A549 (cell line): ENCODE data around the gene PTGER2. TPM values are rescaled to one million over a fixed set of nuclear protein-coding genes. Genes with fewer than 3 reads are reported as not detected.

Experiments
- ATAC-seq, 2 experiments: fragments of 200-7000 bp in 1 of 2; fragments of >200 bp in 1 of 2; cut with Nextera tagmentation in 1 of 2; cut with Tn5 transposase in 1 of 2; 3 replicates each; pipeline versions ENCODE4 v1.8.0 to v1.9.1; 2018 to 2020; ENCODE audit warnings: mild to moderate bottlenecking in 1 of 2, moderate library complexity in 1 of 2
- CTCF ChIA-PET: fragments of 300-600 bp; sonication (Branson Sonifier 250); formaldehyde crosslinking; extraction: SDS; loops from one replicate; lab custom pipeline; 2021; ENCODE audit warnings: antibody characterized with exemption, inconsistent platforms; lab: Yijun Ruan, JAX
- POLR2A ChIA-PET: fragments of 350-600 bp; formaldehyde crosslinking; extraction: SDS; loops from one replicate; lab custom pipeline; 2021; ENCODE audit warnings: antibody characterized with exemption, inconsistent platforms; lab: Yijun Ruan, JAX
- DNase-seq, 2 experiments: peaks; one replicate each; pipeline versions ENCODE4 v3.0.0 to v3.0.0-alpha.2; 2011 to 2016; ENCODE audit warnings: low read depth in 1 of 2, low spot score in 1 of 2
- FAIRE-seq: peaks from 2 replicates; lab custom pipeline; 2011; peaks lifted over from hg19 to GRCh38; lab: Jason Lieb, UNC
- H3K27ac ChIP-seq, 2 experiments: fragments of >200 bp; sonication (Bioruptor Twin); formaldehyde crosslinking; 3 replicates each; pipeline ENCODE4 v1.5.1; 2016 to 2017
- H3K4me1 ChIP-seq: fragments of >200 bp; sonication (Bioruptor Twin); formaldehyde crosslinking; 3 replicates; pipeline ENCODE4 v1.6.1; 2016
- H3K4me2 ChIP-seq: fragments of >200 bp; sonication (Bioruptor Twin); formaldehyde crosslinking; 3 replicates; pipeline ENCODE4 v1.6.1; 2016
- H3K4me3 ChIP-seq: fragments of >200 bp; sonication (Bioruptor Twin); formaldehyde crosslinking; 3 replicates; pipeline ENCODE4 v1.5.1; 2016
- H3K9me3 ChIP-seq: fragments of >200 bp; sonication (Bioruptor Twin); formaldehyde crosslinking; 3 replicates; pipeline ENCODE4 v1.6.1; 2016
- ATOH8 ChIP-seq: fragments of 250-450 bp; sonication (Bioruptor Pico); IDR thresholded peaks from 2 replicates; pipeline ENCODE4 v1.5.0; 2020; ENCODE audit warnings: low read depth, mild to moderate bottlenecking, moderate library complexity
- CEBPB ChIP-seq, 2 experiments: fragments of >200 bp in 1 of 2; sonication (Bioruptor Twin) in 1 of 2; formaldehyde crosslinking in 1 of 2; IDR thresholded peaks; 2 replicates each; pipeline ENCODE4 v1.6.1; 2012 to 2016
- CHD2 ChIP-seq: fragments of 150-350 bp; IDR thresholded peaks from 2 replicates; pipeline ENCODE4 v1.6.1; 2014; ENCODE audit warnings: low read length; ENCODE audit not compliant: partially characterized antibody
- ELK1 ChIP-seq: fragments of 150-350 bp; IDR thresholded peaks from 2 replicates; pipeline ENCODE4 v1.6.1; 2014; ENCODE audit warnings: low read depth, mild to moderate bottlenecking, low read length
- ESRRA ChIP-seq: fragments of 150-350 bp; IDR thresholded peaks from 2 replicates; pipeline ENCODE4 v1.6.1; 2014; ENCODE audit warnings: mild to moderate bottlenecking, low read length, borderline replicate concordance
- FOSB ChIP-seq: fragments of 250-450 bp; sonication (Bioruptor Pico); IDR thresholded peaks from 2 replicates; pipeline ENCODE4 v1.5.0; 2020; ENCODE audit warnings: mild to moderate bottlenecking, moderate library complexity
- FOXS1 ChIP-seq: fragments of 250-450 bp; sonication (Bioruptor Pico); IDR thresholded peaks from 2 replicates; pipeline ENCODE4 v1.5.0; 2020; ENCODE audit warnings: mild to moderate bottlenecking, moderate library complexity
- HMGXB4 ChIP-seq: fragments of 250-450 bp; sonication (Bioruptor Pico); IDR thresholded peaks from 2 replicates; pipeline ENCODE4 v1.5.0; 2021; ENCODE audit warnings: mild to moderate bottlenecking, moderate library complexity, borderline replicate concordance
- KDM5A ChIP-seq: fragments of 200-600 bp; sonication (generic); IDR thresholded peaks from 2 replicates; pipeline ENCODE4 v1.6.1; 2016; ENCODE audit warnings: antibody characterized with exemption, mild to moderate bottlenecking
- RCOR1 ChIP-seq: fragments of 150-350 bp; IDR thresholded peaks from 2 replicates; pipeline ENCODE4 v1.6.1; 2014; ENCODE audit warnings: antibody characterized with exemption, low read length, low read depth
- SMC3 ChIP-seq: fragments of >200 bp; sonication (Bioruptor Twin); formaldehyde crosslinking; IDR thresholded peaks from 3 replicates; pipeline ENCODE4 v1.6.1; 2018; ENCODE audit warnings: inconsistent platforms
- TP53 ChIP-seq: fragments of 250-450 bp; sonication (Bioruptor Pico); IDR thresholded peaks from 2 replicates; pipeline ENCODE4 v1.5.0; 2021; ENCODE audit warnings: mild to moderate bottlenecking, moderate library complexity
- ZFP36 ChIP-seq: fragments of 450-650 bp; IDR thresholded peaks from 2 replicates; pipeline ENCODE4 v1.6.1; 2014; ENCODE audit warnings: borderline replicate concordance; ENCODE audit not compliant: partially characterized antibody
- ZNF302 ChIP-seq: fragments of 250-450 bp; sonication (Bioruptor Pico); IDR thresholded peaks from 2 replicates; pipeline ENCODE4 v1.9.0; 2021; ENCODE audit warnings: inconsistent platforms, mild to moderate bottlenecking, moderate library complexity
- WGBS: methylation state at CpG from one replicate; pipeline ENCODE4 v1.1.6; 2017; ENCODE audit errors: missing lambda C conversion rate; 5-methylcytosine and 5-hydroxymethylcytosine counted together
- polyA plus RNA-seq, 4 experiments: library from polyadenylated mRNA; depleted of rRNA in 3 of 4; stranded (reverse); fragments of >200 nt; fragmentation: RNase III in 1 of 4; extraction: RNeasy Plus Mini Kit Qiagen cat#74134 plus additional on column Dnase treatment in 1 of 4; gene quantifications; 2 replicates in 3 of 4; 3 replicates in 1 of 4; pipeline ENCODE4 v1.2.3, GENCODE V29; 2011 to 2017
- TF ChIP-seq, protein P1 (sequence below): IDR thresholded peaks from 2 replicates; pipeline ENCODE4 v1.6.1; 2012; ENCODE audit warnings: low read depth, borderline replicate concordance
- TF ChIP-seq, protein P2 (sequence below): IDR thresholded peaks from 2 replicates; pipeline ENCODE4 v1.6.1; 2012

Gene PTGER2
- polyA plus RNA-seq, 2 of the 4 experiments (the other 2 are of a cell fraction): 0.74 to 1.2 TPM

DNA sequence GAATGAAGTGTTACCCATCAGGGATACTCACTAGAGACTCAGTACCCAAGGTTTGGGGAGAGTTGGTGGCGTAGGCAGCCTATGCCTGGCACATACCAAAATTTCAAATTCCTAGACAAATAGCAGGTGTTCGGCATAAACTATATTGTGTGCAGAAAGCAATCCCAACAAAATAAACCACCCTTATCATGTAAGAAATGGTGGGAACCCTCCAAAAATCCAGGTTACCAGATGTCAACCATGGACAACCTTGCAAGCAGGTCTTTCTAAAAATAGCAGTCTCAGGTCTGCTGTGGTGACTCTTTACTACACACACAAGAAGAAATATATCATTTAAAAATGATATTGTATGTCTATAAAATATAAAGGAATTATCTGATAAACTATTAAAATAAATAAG lies 17.7 kb upstream of the PTGER2 start:
- DNase-seq (no peak), ATAC-seq (no peak), FAIRE-seq (no peak)
- Histone ChIP-seq H3K4me2 (no peak overlapping the region), H3K9me3 (no peaks in the 10 kb centered on the region), H3K27ac (no peak overlapping the region), H3K4me1 (no peaks in the 10 kb centered on the region), H3K4me3 (no peak overlapping the region)
- TF ChIP-seq ZNF302 (CRISPR knock-in tag) (no peak), CEBPB (IDR thresholded peaks at IDR 0.05) (no peak), ELK1 (no peak), ATOH8 (no peak), ESRRA (no peak), SMC3 (no peak), HMGXB4 (CRISPR knock-in tag) (no peak), FOSB (CRISPR knock-in tag) (no peak), TP53 (CRISPR knock-in tag) (no peak), ZFP36 (no peak)
- TF ChIP-seq, protein P1, sequence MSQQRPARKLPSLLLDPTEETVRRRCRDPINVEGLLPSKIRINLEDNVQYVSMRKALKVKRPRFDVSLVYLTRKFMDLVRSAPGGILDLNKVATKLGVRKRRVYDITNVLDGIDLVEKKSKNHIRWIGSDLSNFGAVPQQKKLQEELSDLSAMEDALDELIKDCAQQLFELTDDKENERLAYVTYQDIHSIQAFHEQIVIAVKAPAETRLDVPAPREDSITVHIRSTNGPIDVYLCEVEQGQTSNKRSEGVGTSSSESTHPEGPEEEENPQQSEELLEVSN: no peak
- TF ChIP-seq, protein P2, sequence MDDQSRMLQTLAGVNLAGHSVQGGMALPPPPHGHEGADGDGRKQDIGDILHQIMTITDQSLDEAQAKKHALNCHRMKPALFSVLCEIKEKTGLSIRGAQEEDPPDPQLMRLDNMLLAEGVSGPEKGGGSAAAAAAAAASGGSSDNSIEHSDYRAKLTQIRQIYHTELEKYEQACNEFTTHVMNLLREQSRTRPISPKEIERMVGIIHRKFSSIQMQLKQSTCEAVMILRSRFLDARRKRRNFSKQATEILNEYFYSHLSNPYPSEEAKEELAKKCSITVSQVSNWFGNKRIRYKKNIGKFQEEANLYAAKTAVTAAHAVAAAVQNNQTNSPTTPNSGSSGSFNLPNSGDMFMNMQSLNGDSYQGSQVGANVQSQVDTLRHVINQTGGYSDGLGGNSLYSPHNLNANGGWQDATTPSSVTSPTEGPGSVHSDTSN: no peak
- POLR2A ChIA-PET: no interaction called here
- CTCF ChIA-PET: no interaction called here
- WGBS: 87% methylated on average over 2 of the region's 2 CpGs

DNA sequence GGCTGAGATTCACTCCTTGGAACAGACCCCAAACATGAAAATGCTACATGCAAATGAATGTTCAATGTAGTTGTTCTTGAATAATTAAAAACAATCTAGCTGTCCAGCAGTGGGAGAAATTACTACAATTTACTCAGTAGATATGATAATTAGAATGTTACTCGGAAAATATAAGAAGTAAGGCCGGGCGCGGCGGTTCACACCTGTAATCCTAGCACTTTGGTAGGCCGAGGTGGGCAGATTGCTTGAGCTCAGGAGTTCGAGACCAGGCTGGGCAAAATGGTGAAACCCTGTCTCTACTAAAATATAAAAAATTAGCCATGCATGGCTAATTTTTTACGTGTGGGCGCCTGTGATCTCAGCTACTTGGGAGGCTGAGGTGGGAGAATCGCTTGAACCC lies 15.3 kb upstream of the PTGER2 start:
- 55% methylated on average over 10 of the region's 10 CpGs for WGBS
- POLR2A ChIA-PET: no interaction called here
- DNase-seq: no peak
- Histone ChIP-seq H3K4me3 (no peak overlapping the region), H3K4me2 (no peak overlapping the region), H3K9me3 (no peaks in the 10 kb centered on the region), H3K4me1 (no peaks in the 10 kb centered on the region), H3K27ac (no peak overlapping the region)
- FAIRE-seq: no peak
- ATAC-seq: no peak
- no peak for TF ChIP-seq FOXS1 (CRISPR knock-in tag)
- no peak for TF ChIP-seq ZNF302 (CRISPR knock-in tag)
- no peak for TF ChIP-seq KDM5A
- no peak for TF ChIP-seq RCOR1
- TF ChIP-seq HMGXB4 (CRISPR knock-in tag): no peak
- no peak for TF ChIP-seq CHD2
- CTCF ChIA-PET: interaction anchor here (0.9 to 3.2 kb wide), 11 partner anchors 8 to 177 kb away, joined by 3 to 24 read pairs (median 5); no protein-coding TSS in a partner anchor
